Lower leg skin (tissue), 3 donors: ENCODE data around the gene ZNF292.

ENCODE experiments used
- POLR2A ChIP-seq, 2 donors: fragments of 450-650 bp; IDR thresholded peaks; one replicate each; pipeline ENCODE4 v1.6.1; 2016 to 2017; ENCODE audit warnings: antibody characterized with exemption in 2 of 2, mild to moderate bottlenecking in 1 of 2, moderate library complexity in 1 of 2
- TF ChIP-seq, protein P1 (sequence below), 3 donors: fragments of 450-650 bp; IDR thresholded peaks; one replicate each; pipeline ENCODE4 v1.5.1; 2016; ENCODE audit warnings: antibody characterized with exemption in 3 of 3, mild to moderate bottlenecking in 3 of 3, moderate library complexity in 2 of 3

DNA sequence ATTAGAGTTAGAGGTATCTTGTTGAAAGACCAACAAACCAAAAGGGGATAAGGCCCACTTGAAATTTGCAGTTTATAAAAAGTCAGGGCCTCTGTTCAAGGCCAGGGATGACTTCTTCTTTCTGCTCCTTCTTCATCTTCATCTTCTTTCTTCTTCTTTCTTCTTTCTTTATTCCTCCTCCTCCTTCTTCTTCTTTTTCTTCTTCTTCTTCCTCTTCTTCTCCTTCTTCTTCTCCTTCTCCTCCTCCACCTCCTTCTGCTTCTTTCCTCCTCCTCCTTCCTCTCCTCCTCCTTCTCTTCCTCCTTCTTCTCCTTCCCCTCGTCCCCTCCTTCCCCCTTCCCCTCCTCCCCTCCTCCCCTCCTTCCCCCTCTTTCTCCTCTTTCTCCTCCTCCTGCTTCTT, 18.4 kb upstream of the ZNF292 start:
- TF ChIP-seq, protein P1, sequence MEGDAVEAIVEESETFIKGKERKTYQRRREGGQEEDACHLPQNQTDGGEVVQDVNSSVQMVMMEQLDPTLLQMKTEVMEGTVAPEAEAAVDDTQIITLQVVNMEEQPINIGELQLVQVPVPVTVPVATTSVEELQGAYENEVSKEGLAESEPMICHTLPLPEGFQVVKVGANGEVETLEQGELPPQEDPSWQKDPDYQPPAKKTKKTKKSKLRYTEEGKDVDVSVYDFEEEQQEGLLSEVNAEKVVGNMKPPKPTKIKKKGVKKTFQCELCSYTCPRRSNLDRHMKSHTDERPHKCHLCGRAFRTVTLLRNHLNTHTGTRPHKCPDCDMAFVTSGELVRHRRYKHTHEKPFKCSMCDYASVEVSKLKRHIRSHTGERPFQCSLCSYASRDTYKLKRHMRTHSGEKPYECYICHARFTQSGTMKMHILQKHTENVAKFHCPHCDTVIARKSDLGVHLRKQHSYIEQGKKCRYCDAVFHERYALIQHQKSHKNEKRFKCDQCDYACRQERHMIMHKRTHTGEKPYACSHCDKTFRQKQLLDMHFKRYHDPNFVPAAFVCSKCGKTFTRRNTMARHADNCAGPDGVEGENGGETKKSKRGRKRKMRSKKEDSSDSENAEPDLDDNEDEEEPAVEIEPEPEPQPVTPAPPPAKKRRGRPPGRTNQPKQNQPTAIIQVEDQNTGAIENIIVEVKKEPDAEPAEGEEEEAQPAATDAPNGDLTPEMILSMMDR (IDR thresholded peaks at IDR 0.05), result no peak
- no peak for TF ChIP-seq POLR2A (IDR thresholded peaks at IDR 0.05)
